Cardiac muscle cell (in vitro differentiated cells and primary cell): Measurements from ENCODE around the gene CELSR1. TPM values are rescaled to one million over a fixed set of nuclear protein-coding genes. Genes with fewer than 3 reads are reported as not detected.

Experiments
- DNase-seq, 2 donors: peaks; one replicate each; pipeline versions ENCODE4 v3.0.0 to v3.0.0-alpha.2; 2010 to 2017; ENCODE audit warnings: low read depth in 1 of 2, low spot score in 1 of 2
- H3K27ac ChIP-seq: fragments of 200-600 bp; sonication (generic); 2 replicates; pipeline ENCODE4 v1.5.1; 2016
- H3K27me3 ChIP-seq: fragments of 200-600 bp; sonication (generic); 2 replicates; pipeline ENCODE4 v1.6.0; 2016; ENCODE audit warnings: control low read depth
- H3K36me3 ChIP-seq: fragments of 200-600 bp; sonication (generic); 2 replicates; pipeline ENCODE4 v1.5.1; 2016; ENCODE audit warnings: control low read depth
- H3K4me1 ChIP-seq: fragments of 200-600 bp; sonication (generic); 2 replicates; pipeline ENCODE4 v1.8.1; 2017; ENCODE audit warnings: low read depth, mild to moderate bottlenecking, mixed run types
- H3K4me3 ChIP-seq: fragments of 200-600 bp; sonication (generic); 2 replicates; pipeline ENCODE4 v1.5.1; 2016; ENCODE audit warnings: mild to moderate bottlenecking
- H3K9me3 ChIP-seq: fragments of 200-600 bp; sonication (generic); 2 replicates; pipeline ENCODE4 v1.5.1; 2017; ENCODE audit warnings: low read depth, mild to moderate bottlenecking, control low read depth
- polyA plus RNA-seq: library from polyadenylated mRNA; unstranded; fragments of >200 nt; fragmentation: Nextera tagmentation; extraction: Ambion mirVana; gene quantifications from 2 replicates; pipeline ENCODE4 v1.2.1, GENCODE V29; 2016
- total RNA-seq: library from RNA; depleted of rRNA; stranded (reverse); fragments of >200 nt; gene quantifications from 2 replicates; pipeline ENCODE4 v1.2.3, GENCODE V29; 2016
- TF ChIP-seq, protein P1 (sequence below): IDR thresholded peaks from 2 replicates; pipeline ENCODE4 v1.5.1; 2012; ENCODE audit warnings: low read depth, mild to moderate bottlenecking, low read length

Gene CELSR1
- total and polyA plus RNA-seq, 2 experiments from 2014 or later, result 9.0 to 37.4 TPM

- no peak for DNase-seq
- Histone ChIP-seq H3K27ac (peak overlapping the region; percentile 29), H3K36me3 (no peaks in the 10 kb centered on the region), H3K9me3 (no peaks in the 10 kb centered on the region), H3K4me3 (no peak overlapping the region), H3K4me1 (peaks cover 3% of the 10 kb centered on the region), H3K27me3 (no peaks in the 10 kb centered on the region)
- TF ChIP-seq, protein P1, sequence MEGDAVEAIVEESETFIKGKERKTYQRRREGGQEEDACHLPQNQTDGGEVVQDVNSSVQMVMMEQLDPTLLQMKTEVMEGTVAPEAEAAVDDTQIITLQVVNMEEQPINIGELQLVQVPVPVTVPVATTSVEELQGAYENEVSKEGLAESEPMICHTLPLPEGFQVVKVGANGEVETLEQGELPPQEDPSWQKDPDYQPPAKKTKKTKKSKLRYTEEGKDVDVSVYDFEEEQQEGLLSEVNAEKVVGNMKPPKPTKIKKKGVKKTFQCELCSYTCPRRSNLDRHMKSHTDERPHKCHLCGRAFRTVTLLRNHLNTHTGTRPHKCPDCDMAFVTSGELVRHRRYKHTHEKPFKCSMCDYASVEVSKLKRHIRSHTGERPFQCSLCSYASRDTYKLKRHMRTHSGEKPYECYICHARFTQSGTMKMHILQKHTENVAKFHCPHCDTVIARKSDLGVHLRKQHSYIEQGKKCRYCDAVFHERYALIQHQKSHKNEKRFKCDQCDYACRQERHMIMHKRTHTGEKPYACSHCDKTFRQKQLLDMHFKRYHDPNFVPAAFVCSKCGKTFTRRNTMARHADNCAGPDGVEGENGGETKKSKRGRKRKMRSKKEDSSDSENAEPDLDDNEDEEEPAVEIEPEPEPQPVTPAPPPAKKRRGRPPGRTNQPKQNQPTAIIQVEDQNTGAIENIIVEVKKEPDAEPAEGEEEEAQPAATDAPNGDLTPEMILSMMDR, result no peak
Observed at GRCh38 chr22:46484861-46485595, 52.4 kb downstream of the CELSR1 start.

- H3K4me3 ChIP-seq, result no peak overlapping the region
- no peak for DNase-seq
- peak overlapping the region; percentile 29 for H3K27ac ChIP-seq
Observed at GRCh38 chr22:46484156-46484860, 53.1 kb downstream of the CELSR1 start.

GRCh38 chr22:46483353-46483752 is 54.1 kb downstream of the CELSR1 start:
- TF ChIP-seq, protein P1, result no peak
- no peaks in the 10 kb centered on the region for H3K36me3 ChIP-seq
- H3K4me3 ChIP-seq, result no peak overlapping the region
- no peak overlapping the region for H3K27ac ChIP-seq
- no peaks in the 10 kb centered on the region for H3K9me3 ChIP-seq
- DNase-seq, result no peak
- H3K4me1 ChIP-seq, result peaks cover 3% of the 10 kb centered on the region
- H3K27me3 ChIP-seq, result no peaks in the 10 kb centered on the region

More at GRCh38 chr22:46484156-46484860, 53.1 kb downstream of the CELSR1 start:
- H3K36me3 ChIP-seq, result no peaks in the 10 kb centered on the region
- no peaks in the 10 kb centered on the region for H3K27me3 ChIP-seq
- TF ChIP-seq, protein P1, result no peak
- peaks cover 3% of the 10 kb centered on the region for H3K4me1 ChIP-seq
- H3K9me3 ChIP-seq, result no peaks in the 10 kb centered on the region

- Histone ChIP-seq H3K4me1 (no peaks in the 10 kb centered on the region), H3K27ac (no peak overlapping the region), H3K4me3 (no peak overlapping the region), H3K9me3 (no peaks in the 10 kb centered on the region), H3K36me3 (no peaks in the 10 kb centered on the region), H3K27me3 (no peaks in the 10 kb centered on the region)
- TF ChIP-seq, protein P1, result no peak
- DNase-seq, result no peak
Observed at GRCh38 chr22:46482056-46482675, 55.3 kb downstream of the CELSR1 start.

DNA sequence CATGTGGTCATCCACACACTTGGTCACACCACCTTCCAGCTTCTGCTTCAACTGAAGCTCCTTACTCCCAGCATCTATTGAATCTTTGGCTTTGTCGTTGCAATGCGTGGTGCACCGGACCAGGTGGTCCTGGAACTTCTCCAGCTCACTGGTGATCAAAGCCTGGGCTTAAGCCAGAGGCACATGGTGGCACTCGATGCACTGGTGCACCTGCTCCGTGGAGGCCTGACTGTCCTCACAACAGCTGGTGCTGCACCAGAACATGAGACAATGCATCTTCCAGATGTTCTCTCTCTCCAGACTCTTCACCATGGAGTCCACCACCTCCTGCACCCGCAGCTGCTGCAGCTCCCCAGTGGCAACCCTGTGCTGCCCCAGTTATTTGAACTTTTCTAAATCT is 56.0 kb downstream of the CELSR1 start:
- DNase-seq, result no peak

More for the DNA sequence above, 56.0 kb downstream of the CELSR1 start:
- TF ChIP-seq, protein P1, result no peak
- Histone ChIP-seq H3K4me1 (no peaks in the 10 kb centered on the region), H3K4me3 (no peak overlapping the region), H3K27me3 (no peaks in the 10 kb centered on the region), H3K9me3 (no peaks in the 10 kb centered on the region), H3K36me3 (no peaks in the 10 kb centered on the region), H3K27ac (no peak overlapping the region)
